ENCODE results near the gene RNF181.
"Not testable (repeated sequence)": the region's sequence is repeated elsewhere in the genome, so short reads cannot be mapped to it uniquely, and the experiment has no call there.

Gene RNF181, protein sequence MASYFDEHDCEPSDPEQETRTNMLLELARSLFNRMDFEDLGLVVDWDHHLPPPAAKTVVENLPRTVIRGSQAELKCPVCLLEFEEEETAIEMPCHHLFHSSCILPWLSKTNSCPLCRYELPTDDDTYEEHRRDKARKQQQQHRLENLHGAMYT

DNA sequence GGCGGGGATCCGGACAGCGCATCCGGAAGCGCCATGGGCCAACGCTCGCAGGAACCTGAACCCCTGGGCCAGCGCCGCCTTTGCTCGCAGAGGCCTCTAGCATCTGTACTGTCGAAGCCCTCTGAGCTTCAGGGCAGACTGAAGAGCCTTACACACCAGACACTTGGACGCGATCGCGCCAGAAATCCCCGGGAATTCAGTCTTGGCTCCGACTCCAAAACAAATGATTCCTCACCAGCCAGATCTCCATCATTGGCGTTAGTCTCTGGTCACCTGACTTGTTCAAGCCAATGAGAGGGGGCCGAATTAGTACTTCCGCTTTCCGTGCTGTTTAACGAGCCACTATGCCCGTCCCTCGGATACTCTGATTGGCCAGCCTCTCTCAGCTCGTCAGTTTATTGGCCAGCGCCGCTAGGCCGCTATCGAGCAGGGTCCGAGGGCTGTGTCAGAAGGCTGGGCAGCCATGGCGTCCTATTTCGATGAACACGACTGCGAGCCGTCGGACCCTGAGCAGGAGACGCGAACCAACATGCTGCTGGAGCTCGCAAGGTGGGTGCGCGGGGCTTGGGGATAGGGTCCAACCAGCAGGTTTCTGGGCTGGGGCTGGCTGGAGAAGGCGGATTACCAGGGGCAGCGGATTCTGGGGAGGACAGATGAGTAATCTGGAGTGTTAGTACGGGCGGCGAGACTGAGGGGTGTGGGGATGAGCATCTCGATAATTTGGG, at the start of gene RNF181:
Gene RNF181, plus strand, starts transcription at position 445 of the 725 bp plus-strand sequence. Its CDS starts 19 bp downstream, at position 464.
- peak; percentile 79 to 82 for DNase-seq (ENCODE audit: low read depth in 2 of 2)

DNA sequence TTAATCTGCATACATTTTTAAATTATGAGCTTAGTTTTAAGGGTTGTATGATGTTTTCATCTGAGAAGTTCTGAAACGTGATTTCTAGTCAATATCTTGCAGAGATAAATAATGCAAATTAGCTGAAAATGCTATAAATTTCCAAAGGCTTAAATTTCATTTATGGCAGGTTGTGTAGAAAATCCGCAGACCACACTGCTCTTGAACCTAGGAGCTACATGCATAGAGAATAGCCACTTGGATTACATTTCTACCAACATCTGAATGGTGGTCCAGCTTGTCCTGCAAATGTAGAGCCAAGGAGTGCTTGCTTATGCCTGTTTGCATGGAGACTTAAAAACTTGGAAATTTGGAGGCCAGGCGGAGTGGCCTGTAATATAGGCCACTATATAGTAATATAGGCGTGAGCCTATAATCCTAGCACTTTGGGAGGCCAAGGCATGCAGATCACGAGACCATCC, 49.7 kb upstream of the RNF181 start:
- no peak for DNase-seq (ENCODE audit: low read depth in 2 of 2)

GRCh38 chr2:85547089-85547858, 48.3 kb upstream of the RNF181 start:
- DNase-seq (ENCODE audit: low read depth in 2 of 2), result no peak

DNA sequence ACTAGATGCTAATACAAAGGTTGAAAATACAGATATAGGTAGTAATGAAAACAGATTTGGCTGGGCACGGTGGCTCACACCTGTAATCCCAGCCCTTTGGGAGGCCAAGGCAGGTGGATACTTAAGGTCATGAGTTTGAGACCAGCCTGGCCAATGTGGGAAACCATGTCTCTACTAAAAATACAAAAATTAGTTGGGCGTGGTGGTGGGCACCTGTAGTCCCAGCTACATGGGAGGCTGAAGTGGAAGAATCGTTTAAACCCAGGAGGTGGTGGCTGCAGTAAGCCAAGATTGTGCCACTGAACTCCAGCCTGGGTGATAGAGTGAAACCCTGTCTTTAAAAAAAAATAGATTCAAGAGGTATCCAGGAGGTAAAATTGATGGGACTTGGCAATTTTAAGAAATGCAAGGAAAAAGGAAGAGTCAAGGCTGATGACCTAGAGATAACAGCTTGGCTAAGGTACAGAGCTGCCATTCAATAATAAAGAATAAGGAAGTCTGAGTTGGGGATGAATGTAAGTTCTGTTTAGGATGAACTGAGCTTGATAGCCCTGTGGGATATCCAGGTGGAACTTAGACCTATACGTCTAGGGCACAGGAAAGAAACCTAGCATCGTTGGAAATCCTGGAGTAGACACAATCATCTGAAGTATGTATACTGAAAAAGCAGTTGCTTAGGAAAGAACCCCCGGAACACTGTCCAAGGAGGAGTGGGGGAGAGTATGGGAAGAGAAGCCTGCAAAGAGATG, 47.5 kb upstream of the RNF181 start:
- DNase-seq (ENCODE audit: low read depth in 2 of 2), result no peak

DNA sequence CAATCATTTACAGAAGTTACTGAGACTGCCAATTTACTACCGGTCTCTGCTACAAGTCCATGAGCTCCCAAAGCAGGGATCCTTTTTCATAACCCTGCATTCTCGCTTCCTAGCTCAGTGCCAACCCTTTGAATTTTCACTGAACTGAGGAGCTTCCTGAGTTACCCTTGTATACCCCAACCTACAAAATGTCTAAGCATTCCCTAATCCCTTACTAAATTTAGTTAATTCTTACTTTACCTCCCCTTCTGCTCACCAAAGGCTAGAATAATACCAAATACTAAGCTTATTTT, 47.0 kb upstream of the RNF181 start:
- DNase-seq (ENCODE audit: low read depth in 2 of 2), result no peak

GRCh38 chr2:85549095-85549494, 46.5 kb upstream of the RNF181 start:
- no peak for DNase-seq (ENCODE audit: low read depth in 2 of 2)

DNA sequence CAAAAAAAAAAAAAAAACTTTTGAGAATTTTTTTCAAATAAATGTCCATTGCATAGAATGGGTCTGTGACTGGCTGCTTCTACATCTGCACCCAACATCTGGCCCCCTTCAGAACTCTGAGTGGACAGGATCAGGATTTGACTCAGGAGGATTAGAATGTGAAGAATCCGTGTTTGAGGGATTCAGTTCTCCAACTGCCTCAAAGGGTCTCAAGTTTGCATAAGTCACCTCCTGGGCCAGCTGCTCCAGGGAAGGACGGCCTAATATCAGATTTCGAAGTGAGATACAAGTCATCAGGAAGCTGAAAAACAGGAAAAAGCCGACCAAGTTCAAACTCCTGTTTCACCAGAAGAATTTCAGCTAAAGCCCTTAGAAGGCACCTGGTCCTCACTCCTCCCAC, 45.7 kb upstream of the RNF181 start:
- DNase-seq (ENCODE audit: low read depth in 2 of 2), result no peak

GRCh38 chr2:85550486-85550885, 45.1 kb upstream of the RNF181 start:
- DNase-seq (ENCODE audit: low read depth in 2 of 2), result no peak

DNA sequence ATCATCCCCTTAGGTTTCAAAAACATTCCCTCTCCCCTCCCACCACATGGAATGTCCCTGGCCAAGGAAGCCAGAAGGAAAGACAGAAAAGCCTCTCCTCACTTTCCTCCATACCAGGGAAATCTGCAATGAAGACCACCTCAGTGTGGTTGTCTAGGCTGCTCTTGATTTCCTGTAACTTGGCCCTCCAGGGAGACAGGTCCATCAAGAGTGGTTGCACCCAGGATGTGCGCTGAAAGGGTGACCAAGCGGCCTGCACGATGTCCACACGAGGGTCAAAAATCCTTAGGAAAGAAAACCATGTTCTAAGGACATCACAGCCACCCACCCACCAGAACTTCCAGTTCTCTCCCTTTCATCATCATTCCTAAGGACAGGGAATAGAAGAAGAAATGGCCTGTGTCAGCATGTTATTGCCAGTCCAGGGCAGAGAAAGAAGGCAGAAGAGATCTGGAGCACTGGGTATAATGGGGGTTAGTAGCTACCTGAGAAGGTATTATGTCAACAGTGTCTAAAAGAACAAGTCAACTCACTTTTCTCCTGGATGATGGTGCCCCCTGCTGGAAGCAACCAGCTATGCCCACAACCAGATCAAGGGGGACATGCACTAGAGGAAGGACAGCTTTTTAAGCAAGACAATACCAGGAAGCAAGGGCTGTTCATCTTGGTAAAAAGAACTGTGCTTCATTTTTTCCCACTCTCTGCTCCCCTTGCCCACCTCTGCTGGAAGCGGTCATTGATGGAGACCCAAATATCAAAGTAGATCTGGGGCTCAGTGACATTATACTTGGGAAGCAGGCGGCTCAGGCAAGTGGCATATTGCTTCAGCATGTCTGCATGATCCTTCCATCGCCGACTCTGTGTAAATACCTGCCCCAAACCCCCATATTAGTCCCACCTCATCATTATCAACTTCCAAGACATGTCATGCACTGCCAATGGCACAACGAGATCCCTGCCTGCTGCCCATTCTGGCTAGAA, 43.6 kb upstream of the RNF181 start:
- peak; percentile 72 to 73 for DNase-seq (ENCODE audit: low read depth in 2 of 2)

GRCh38 chr2:85553184-85553583, 42.4 kb upstream of the RNF181 start:
- DNase-seq (ENCODE audit: low read depth in 2 of 2), result no peak

DNA sequence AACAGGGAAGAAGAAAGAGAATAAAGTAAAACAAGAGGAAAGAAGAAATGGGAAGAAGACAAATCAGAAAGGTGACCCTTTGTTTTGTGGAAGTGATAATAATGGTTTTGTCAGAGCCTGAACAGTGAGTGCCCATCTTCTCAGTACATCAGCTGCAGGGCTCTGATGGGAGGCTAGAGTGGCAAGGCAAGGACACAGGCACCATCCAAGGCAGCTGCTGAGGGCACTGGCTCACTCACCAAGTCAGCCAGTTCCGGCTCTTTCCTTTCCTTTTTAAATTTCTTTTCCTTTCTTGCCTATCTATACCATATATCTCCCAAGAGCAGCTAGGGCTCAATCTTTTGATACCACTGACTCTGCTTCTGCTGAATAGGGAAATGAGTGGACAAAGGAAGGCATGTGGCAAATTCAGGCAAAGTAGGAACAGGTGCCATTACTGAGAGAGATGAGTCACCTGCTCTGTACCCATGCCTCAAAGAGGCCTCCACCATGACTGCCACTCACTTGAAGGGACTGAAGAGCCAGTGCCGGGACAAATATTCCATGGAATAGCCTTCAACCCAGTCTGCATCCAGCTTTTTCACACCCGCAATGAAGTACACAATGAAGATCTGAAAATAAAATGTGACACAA, 40.4 kb upstream of the RNF181 start:
- no peak for DNase-seq (ENCODE audit: low read depth in 2 of 2)

- DNase-seq (ENCODE audit: low read depth in 2 of 2), result no peak
Measured at GRCh38 chr2:85557130-85557529, 38.4 kb upstream of the RNF181 start.

DNA sequence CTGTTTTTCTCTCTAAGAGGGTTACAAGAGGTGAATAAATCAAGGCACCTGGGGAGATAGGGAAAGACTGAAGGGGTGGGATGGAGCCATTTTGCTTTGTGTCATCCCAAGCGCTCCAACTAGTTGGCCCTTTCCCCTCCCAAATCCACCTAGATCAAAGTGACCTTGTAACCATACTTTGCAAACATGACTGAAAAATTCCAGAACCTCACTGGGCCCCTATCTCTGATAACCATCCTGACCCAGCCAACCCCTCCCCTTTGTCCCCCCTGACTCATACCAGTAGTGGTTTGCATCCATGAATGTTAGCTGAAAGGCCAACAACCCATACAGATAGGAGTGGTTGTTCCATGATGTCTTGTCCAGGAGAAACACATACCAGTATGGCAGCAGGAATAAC, 37.4 kb upstream of the RNF181 start:
- DNase-seq (ENCODE audit: low read depth in 2 of 2), result no peak

DNA sequence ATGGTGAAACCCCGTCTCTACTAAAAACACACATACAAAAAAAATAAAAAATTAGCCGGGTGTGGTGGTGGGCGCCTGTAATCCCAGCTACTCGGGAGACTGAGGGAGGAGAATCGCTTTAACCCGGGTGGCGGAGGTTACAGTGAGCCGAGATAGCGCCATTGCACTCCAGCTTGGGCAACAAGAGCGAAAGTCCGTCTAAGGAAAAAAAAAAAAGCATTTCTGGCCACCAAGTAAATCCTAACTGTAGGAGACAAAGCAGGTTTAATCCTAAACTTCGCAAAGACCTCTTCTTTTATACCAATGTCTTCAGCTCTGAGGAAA, 35.2 kb upstream of the RNF181 start:
- DNase-seq (ENCODE audit: low read depth in 2 of 2), result not testable (repeated sequence)

DNA sequence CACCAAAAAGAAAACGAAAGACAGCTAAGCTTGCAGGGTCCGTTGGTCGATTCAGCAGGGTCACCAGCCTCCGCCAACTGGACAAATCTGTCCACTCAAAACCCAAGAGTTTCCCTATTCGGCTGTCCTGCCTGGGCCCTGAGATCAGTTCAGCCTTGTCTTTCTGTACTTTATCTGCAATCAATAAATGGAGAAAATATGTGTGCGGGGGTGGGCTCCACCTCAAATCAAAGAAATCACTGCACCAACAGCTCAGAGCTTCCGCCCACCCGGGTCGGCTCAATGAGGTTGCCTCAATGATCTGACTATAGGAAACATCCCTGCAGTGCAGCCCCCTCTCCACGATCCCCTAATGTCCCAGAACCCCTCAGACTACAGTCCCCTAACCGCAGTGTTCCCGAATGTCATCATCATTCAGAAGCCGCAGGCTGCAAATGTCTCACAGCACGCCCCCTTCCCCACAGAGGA, 34.7 kb upstream of the RNF181 start:
- no peak for DNase-seq (ENCODE audit: low read depth in 2 of 2)

DNA sequence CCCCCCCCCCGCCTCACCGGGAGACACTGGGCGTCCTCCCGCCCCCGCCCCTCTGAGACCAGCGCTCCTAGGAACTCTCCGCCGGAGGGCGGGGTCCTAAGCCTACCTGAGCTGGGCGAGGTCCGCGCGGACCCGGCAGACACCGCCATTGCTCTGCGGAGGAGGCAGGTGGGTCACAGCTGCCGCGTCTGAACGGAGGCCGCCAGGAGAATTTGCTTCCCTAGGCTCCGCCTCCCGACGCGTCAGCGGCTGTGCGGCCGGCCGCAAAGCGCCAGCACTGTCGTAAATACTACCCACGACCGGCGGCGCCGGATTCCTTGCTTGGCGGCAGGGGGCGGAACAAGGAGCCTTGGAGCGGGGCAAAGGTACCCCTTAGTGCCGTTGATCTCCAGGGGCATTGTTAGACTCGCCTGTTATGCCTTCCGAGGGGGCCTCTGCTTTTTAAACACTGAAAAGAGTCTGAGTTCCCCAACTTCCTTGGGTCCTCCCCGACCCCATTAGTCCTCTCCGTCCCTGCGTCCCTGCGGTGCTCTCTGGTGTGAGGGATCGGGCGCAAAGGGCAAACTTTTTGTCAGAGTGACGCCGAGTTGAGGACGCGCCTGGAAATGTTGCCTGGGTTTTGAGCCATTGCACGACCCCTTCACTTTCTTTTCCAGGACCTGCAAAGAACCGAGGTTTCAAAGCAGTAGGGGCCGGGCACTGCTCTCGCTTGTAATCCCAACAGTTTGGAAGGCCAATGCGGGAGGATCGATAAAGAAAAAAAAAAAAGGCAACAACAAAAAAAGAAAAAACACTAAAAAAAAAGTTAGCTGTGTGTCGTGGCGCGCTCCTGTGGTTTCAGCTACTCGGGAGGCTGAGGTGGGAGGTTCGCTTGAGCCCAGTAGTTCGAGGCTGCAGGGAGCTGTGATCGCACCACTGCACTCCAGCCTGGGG, 34.0 kb upstream of the RNF181 start, which contains the start of gene GGCX:
Gene GGCX, minus strand, starts transcription at position 214 of the 933 bp plus-strand sequence. Its CDS starts 65 bp downstream, at position 149.
- peak; percentile 92 to 94 for DNase-seq (ENCODE audit: low read depth in 2 of 2)

GRCh38 chr2:85564144-85564563, 31.4 kb upstream of the RNF181 start:
- DNase-seq (ENCODE audit: low read depth in 2 of 2), result no peak

DNA sequence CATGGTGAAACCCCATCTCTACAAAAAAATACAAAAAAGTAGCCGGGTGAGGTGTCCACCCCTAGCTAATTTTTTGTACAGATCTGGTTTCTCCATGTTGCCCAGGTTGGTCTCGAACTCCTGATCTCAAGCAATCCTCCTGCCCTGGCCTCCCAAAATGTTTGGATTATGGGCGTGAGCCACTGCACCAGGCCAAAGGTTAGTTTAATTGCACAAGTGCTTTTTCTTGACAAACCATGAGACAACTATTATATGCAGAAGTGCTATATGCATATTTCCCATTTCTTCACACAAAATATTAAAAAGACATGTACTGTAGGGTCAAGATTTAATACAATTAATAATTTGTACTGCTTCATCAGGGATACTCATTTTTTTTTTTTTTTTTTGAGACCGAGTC, 29.3 kb upstream of the RNF181 start:
- DNase-seq (ENCODE audit: low read depth in 2 of 2), result no peak

GRCh38 chr2:85575739-85576138, 19.8 kb upstream of the RNF181 start:
- DNase-seq (ENCODE audit: low read depth in 2 of 2), result no peak

All from stimulated activated CD8-positive, alpha-beta memory T cell treated with anti-CD3 and anti-CD28 coated beads, Interleukin-2, amount 100 ng/mL, for 48 hours (primary cell).